ENCODE data around the gene STMN1.

GRCh38 chr1:25881266-25881665 lies 25.0 kb downstream of the STMN1 start:
- TF ChIP-seq POLR2A (IDR thresholded peaks at IDR 0.05; ENCODE audit: low read length) (no peak), GATA1 (IDR thresholded peaks at IDR 0.05; ENCODE audit: low read depth, low read length) (no peak)
